HCT116 (cell line): ENCODE data around the gene CBS. TPM values are rescaled to one million over a fixed set of nuclear protein-coding genes. Genes with fewer than 3 reads are reported as not detected.
"Not testable (repeated sequence)": the region's sequence is repeated elsewhere in the genome, so short reads cannot be mapped to it uniquely, and the experiment has no call there.

Experiments used
- ATAC-seq: fragments of 200-7000 bp; cut with Tn5 transposase; 2 replicates; pipeline ENCODE4 v1.9.1; 2020; ENCODE audit warnings: mild to moderate bottlenecking, moderate library complexity
- BruUV-seq: library from RNA; stranded (reverse); fragments of 400-500 nt; replicated peaks from 2 replicates; lab custom pipeline; 2021; lab: Mats Ljungman, UMichigan
- CTCF ChIA-PET: fragments of 300-600 bp; sonication (Branson Sonifier 250); formaldehyde crosslinking; loops from one replicate; lab custom pipeline; 2021; ENCODE audit warnings: antibody characterized with exemption; lab: Charles Lee
- POLR2A ChIA-PET: fragments of 300-600, 350-600 bp; sonication (Branson Sonifier 250); formaldehyde crosslinking; loops from one replicate; lab custom pipeline; 2021; ENCODE audit warnings: antibody characterized with exemption; lab: Charles Lee
- RAD21 ChIA-PET, 2 experiments: fragments of 300-600 bp; sonication (Branson Sonifier 250); formaldehyde crosslinking; loops; one replicate each; lab custom pipeline; 2023; ENCODE audit warnings: low total read pairs in 2 of 2; ENCODE audit not compliant: uncharacterized antibody in 2 of 2, unreplicated experiment in 2 of 2, low non-redundant PET in 1 of 2; lab: Charles Lee
- DNase-seq: peaks from one replicate; pipeline ENCODE4 v3.0.0-alpha.2; 2010; ENCODE audit warnings: low read depth, low spot score
- H2AFZ ChIP-seq: fragments of 200-600 bp; shearing (Covaris generic), sonication (generic); 2 replicates; pipeline ENCODE4 v1.6.1; 2017; ENCODE audit warnings: low read depth, mixed run types, mixed read lengths, antibody characterized with exemption, low read length; ENCODE audit not compliant: poor library complexity, severe bottlenecking
- H3K27ac ChIP-seq: 2 replicates; pipeline ENCODE4 v1.5.1; 2012; ENCODE audit warnings: low read depth, low read length
- H3K27me3 ChIP-seq: fragments of 200-600 bp; sonication (generic); 2 replicates; pipeline ENCODE4 v1.6.1; 2016; ENCODE audit warnings: mixed run types, low read length, mixed read lengths; ENCODE audit not compliant: insufficient read depth
- H3K36me3 ChIP-seq, 2 experiments: fragments of 200-500 bp in 1 of 2; fragments of 200-600 bp in 1 of 2; sonication (Bioruptor generic) in 1 of 2; sonication (generic) in 1 of 2; 2 replicates each; pipeline versions ENCODE4 v1.5.1 to v1.6.1; 2014 to 2016; ENCODE audit warnings: low read length in 2 of 2, inconsistent platforms in 1 of 2, mixed read lengths in 1 of 2, mixed run types in 1 of 2; ENCODE audit not compliant: insufficient read depth in 2 of 2, control insufficient read depth in 1 of 2
- H3K4me1 ChIP-seq, 2 experiments: fragments of 200-600 bp in 1 of 2; sonication (generic) in 1 of 2; 2 replicates each; pipeline versions ENCODE4 v1.5.1 to v1.6.1; 2012 to 2017; ENCODE audit warnings: low read length in 2 of 2, inconsistent platforms in 1 of 2, mild to moderate bottlenecking in 1 of 2, mixed read lengths in 1 of 2, mixed run types in 1 of 2, moderate library complexity in 1 of 2; ENCODE audit not compliant: insufficient read depth in 2 of 2, control insufficient read depth in 1 of 2
- H3K4me2 ChIP-seq: fragments of 200-600 bp; sonication (generic); 2 replicates; pipeline ENCODE4 v1.6.1; 2017; ENCODE audit warnings: mixed run types, low read length, mixed read lengths
- H3K4me3 ChIP-seq, 2 experiments: fragments of 200-600 bp in 1 of 2; sonication (generic) in 1 of 2; replicated peaks in 1 of 2; 2 replicates each; pipeline ENCODE4 v1.5.1; 2011 to 2016; ENCODE audit warnings: low read length in 2 of 2, control low read depth in 1 of 2, low read depth in 1 of 2, mild to moderate bottlenecking in 1 of 2, mixed read lengths in 1 of 2, mixed run types in 1 of 2
- H3K79me2 ChIP-seq: fragments of 200-600 bp; sonication (generic); 2 replicates; pipeline ENCODE4 v1.6.1; 2017; ENCODE audit warnings: mild to moderate bottlenecking, mixed run types, low read length, moderate library complexity, mixed read lengths; ENCODE audit not compliant: insufficient read depth
- H3K9ac ChIP-seq: fragments of 200-600 bp; sonication (generic); 2 replicates; pipeline ENCODE4 v1.6.1; 2016; ENCODE audit warnings: low read length, mixed read lengths
- H3K9me2 ChIP-seq: fragments of 200-600 bp; sonication (generic), shearing (Covaris generic); 2 replicates; pipeline ENCODE4 v1.6.1; 2017; ENCODE audit warnings: mixed run types, mild to moderate bottlenecking, moderate library complexity; ENCODE audit not compliant: insufficient read depth
- H3K9me3 ChIP-seq, 2 experiments: fragments of 200-500 bp in 1 of 2; fragments of 200-600 bp in 1 of 2; sonication (Bioruptor generic) in 1 of 2; sonication (generic) in 1 of 2; 2 replicates each; pipeline ENCODE4 v1.6.1; 2014 to 2017; ENCODE audit warnings: low read length in 2 of 2, mixed read lengths in 2 of 2, inconsistent platforms in 1 of 2, low read depth in 1 of 2, mild to moderate bottlenecking in 1 of 2, mixed run types in 1 of 2, moderate library complexity in 1 of 2; ENCODE audit not compliant: control insufficient read depth in 1 of 2, insufficient read depth in 1 of 2
- H4K20me1 ChIP-seq: fragments of 200-600 bp; sonication (generic), shearing (Covaris generic); 2 replicates; pipeline ENCODE4 v1.6.1; 2017; ENCODE audit warnings: mixed run types, mild to moderate bottlenecking, moderate library complexity; ENCODE audit not compliant: insufficient read depth
- ATF3 ChIP-seq: IDR thresholded peaks from 2 replicates; pipeline ENCODE4 v1.6.1; 2012
- CBX3 ChIP-seq: IDR thresholded peaks from 2 replicates; pipeline ENCODE4 v1.6.1; 2012; ENCODE audit warnings: low read depth
- FOSL1 ChIP-seq: IDR thresholded peaks from 2 replicates; pipeline ENCODE4 v1.6.1; 2012; ENCODE audit warnings: low read depth
- JUND ChIP-seq: IDR thresholded peaks from 2 replicates; pipeline ENCODE4 v1.6.1; 2012
- POLR2A ChIP-seq: IDR thresholded peaks from 2 replicates; pipeline ENCODE4 v1.7.0; 2011; ENCODE audit warnings: borderline replicate concordance; ENCODE audit not compliant: insufficient read depth, insufficient read length; ENCODE audit errors: extremely low read depth
- RAD21 ChIP-seq: IDR thresholded peaks from 2 replicates; pipeline ENCODE4 v1.6.1; 2012; ENCODE audit warnings: low read depth, mild to moderate bottlenecking
- SP1 ChIP-seq: IDR thresholded peaks from 2 replicates; pipeline ENCODE4 v1.6.1; 2012; ENCODE audit warnings: low read depth
- SRF ChIP-seq: IDR thresholded peaks from 2 replicates; pipeline ENCODE4 v1.6.1; 2012; ENCODE audit warnings: low read depth
- ZBTB33 ChIP-seq: IDR thresholded peaks from 2 replicates; pipeline ENCODE4 v1.6.1; 2011; ENCODE audit warnings: mild to moderate bottlenecking, low read length, moderate library complexity; ENCODE audit not compliant: insufficient replicate concordance; ENCODE audit errors: extremely low read depth
- ZNF274 ChIP-seq: fragments of 200-500 bp; sonication (Bioruptor generic); IDR thresholded peaks from 2 replicates; pipeline ENCODE4 v1.6.1; 2014; ENCODE audit warnings: mild to moderate bottlenecking, low read depth, low read length, inconsistent platforms
- intact Hi-C: fragments of 100-400 bp; cut with micrococcal nuclease; formaldehyde crosslinking; loops from 2 replicates; pipeline ENCODE4 v1.10.0; 2022
- total RNA-seq: library from RNA; stranded (reverse); gene quantifications from one replicate; pipeline ENCODE4 v1.2.1, GENCODE V29; 2021; ENCODE audit not compliant: unreplicated experiment

Gene CBS
- total RNA-seq, 1 experiment from 2014 or later = 1.4 TPM

GRCh38 chr21:43037918-43038658 is 37.5 kb downstream of the CBS start:
- BruUV-seq, H3K9ac ChIP-seq, ATAC-seq: not testable (repeated sequence)

GRCh38 chr21:43036889-43037288 is 38.7 kb downstream of the CBS start:
- RAD21 ChIA-PET, H3K4me2 ChIP-seq, ATAC-seq, H3K27ac ChIP-seq, H3K79me2 ChIP-seq, H3K27me3 ChIP-seq, H3K36me3 ChIP-seq, H3K9me3 ChIP-seq, CTCF ChIA-PET, H3K9ac ChIP-seq, intact Hi-C loops, H3K4me1 ChIP-seq, BruUV-seq, H2AFZ ChIP-seq, H3K4me3 ChIP-seq, H3K9me2 ChIP-seq, DNase-seq, H4K20me1 ChIP-seq, POLR2A ChIA-PET: not testable (repeated sequence)

More at GRCh38 chr21:43037918-43038658, 37.5 kb downstream of the CBS start:
- H3K79me2 ChIP-seq, H4K20me1 ChIP-seq, CTCF ChIA-PET, H3K36me3 ChIP-seq, H2AFZ ChIP-seq, H3K27ac ChIP-seq, RAD21 ChIA-PET, H3K4me1 ChIP-seq, POLR2A ChIA-PET, H3K4me2 ChIP-seq, intact Hi-C loops, H3K4me3 ChIP-seq, H3K9me2 ChIP-seq, DNase-seq, H3K9me3 ChIP-seq, H3K27me3 ChIP-seq: not testable (repeated sequence)

GRCh38 chr21:43034826-43035225 is 40.8 kb downstream of the CBS start:
- Histone ChIP-seq H3K79me2 (no peaks in the 10 kb centered on the region), H3K9me2 (no peaks in the 10 kb centered on the region), H3K27ac (no peak overlapping the region), H3K27me3 (no peaks in the 10 kb centered on the region), H2AFZ (no peak overlapping the region), H3K36me3 (no peaks in the 10 kb centered on the region), H3K9ac (no peak overlapping the region), H3K4me1 (no peaks in the 10 kb centered on the region), H3K9me3 (no peaks in the 10 kb centered on the region), H4K20me1 (no peaks in the 10 kb centered on the region), H3K4me3 (no peak overlapping the region), H3K4me2 (no peak overlapping the region)
- intact Hi-C loops = no loop called here
- POLR2A ChIA-PET = no interaction called here
- ATAC-seq = no peak
- CTCF ChIA-PET = no interaction called here
- BruUV-seq = no TSS peak
- no peak for DNase-seq
- RAD21 ChIA-PET = no interaction called here
- no peak for TF ChIP-seq SRF
- no peak for TF ChIP-seq RAD21
- TF ChIP-seq FOSL1 = no peak
- no peak for TF ChIP-seq SP1
- no peak for TF ChIP-seq ATF3
- TF ChIP-seq JUND = no peak
- no peak for TF ChIP-seq ZNF274
- no peak for TF ChIP-seq ZBTB33
- no peak for TF ChIP-seq CBX3
- no peak for TF ChIP-seq POLR2A
